AG08395 (cell line): ENCODE results near the gene COL5A1.

ENCODE experiments used
- DNase-seq: peaks from one replicate; pipeline ENCODE4 v3.0.0; 2012; ENCODE audit warnings: mixed read lengths, low spot score

The COL5A1 gene

DNA sequence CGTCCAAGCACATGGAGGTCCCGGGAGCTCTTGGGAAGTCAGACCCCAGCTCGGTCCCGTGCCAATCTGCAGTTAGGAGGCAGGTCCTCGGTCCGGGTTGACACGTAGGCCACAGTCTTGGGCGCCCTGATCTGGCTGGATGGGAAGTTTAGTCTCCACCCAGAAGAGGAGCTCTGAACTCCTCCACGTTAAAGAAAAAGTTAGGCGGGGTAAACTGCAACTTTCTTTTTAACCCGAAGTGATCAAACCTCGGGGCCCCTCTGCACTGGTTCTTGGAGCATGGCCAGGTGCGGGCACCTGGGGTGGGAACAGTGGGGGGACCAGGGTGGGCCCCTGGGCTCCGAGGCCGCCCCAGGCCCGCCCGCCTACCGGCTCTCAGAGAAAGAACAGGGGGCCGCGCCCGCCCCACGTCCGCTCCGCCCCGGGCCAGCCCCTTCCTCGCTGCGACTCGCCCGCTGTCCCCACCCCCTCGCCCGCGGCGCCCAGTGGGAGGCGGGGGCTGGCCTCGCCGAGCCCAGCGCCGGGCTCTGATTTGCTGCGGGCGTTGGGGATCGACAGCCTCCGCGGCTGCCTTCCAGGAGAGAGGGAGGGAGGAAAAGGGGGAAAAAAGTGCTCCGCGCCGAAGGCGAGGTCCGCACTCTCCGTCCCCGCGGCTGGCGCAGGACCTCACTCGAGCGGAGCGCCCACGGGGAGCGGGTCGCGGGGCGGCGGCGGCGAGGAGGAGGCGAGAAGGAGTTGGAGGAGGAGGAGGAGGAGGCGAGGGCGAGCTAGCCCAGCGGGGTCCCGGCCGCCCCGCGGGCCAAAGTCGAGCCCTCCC is at the start of gene COL5A1:
COL5A1 (plus strand) TSS at position 631 of the 817 bp plus-strand sequence. CDS start 385 bp downstream, outside the sequence.
- DNase-seq, result peak; percentile 94

GRCh38 chr9:134592018-134592818 is 49.4 kb upstream of the COL5A1 start:
- DNase-seq, result peak; percentile 94

GRCh38 chr9:134592819-134593200 is 48.8 kb upstream of the COL5A1 start:
- DNase-seq, result no peak

DNA sequence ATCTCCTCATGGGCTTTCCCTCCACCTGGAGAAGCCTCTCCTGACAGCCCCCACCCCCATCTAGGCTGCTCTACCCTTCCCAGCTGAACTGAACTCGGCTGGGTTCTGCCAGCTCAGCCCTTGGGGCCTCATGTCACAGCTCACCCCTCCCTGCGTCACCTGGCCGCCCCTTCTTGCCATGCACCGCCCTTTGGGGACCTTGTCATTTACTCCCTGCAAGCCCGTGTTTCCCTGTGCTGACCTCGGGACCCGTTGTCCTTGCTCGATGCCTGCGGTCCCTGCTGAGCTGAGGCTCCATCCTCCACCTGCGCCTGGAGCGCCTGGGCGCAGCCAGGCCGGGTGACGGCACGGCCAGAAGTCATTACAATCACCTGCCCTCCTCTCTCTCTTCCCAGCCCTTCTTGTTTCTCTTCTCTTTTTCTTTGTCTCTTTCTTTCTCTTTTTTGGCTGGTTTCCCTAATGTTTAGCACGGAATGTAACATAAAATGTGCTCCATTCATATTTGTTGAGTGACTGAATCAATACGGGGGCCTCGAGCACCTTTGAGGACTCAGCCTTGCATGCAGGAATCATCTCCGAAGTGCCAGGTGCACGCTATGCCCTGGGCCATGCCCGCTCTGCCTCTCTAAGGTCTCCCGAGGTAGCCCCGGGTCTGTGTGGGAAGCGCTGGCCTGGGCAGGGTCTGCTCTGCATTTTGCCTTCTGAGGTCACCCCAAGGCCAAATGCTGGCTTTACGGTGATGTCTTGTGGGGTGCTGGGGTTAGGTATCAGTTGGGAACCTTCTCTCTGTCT is 48.1 kb upstream of the COL5A1 start:
- no peak for DNase-seq

GRCh38 chr9:134594078-134594941 is 47.3 kb upstream of the COL5A1 start:
- DNase-seq, result no peak

DNA sequence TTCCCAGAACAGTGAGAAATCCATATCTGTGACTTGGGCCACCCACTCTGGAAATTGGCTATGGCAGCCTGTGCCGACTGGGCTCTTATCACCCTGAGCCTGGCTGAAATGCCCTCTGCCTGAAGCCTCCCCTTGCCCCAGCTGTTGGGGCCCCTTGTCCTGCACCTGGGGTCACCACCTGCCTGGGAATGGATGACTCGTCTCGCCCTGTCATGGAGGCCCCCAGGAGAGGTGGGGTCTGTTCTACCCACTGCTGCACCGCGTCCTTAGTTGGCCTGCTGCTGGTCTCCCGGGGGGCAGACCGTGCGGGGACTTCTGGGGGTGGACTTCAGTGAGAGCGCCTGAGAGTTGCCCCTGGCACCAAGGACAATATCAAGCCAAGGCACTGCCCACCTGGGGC is 46.6 kb upstream of the COL5A1 start:
- DNase-seq, result no peak

DNA sequence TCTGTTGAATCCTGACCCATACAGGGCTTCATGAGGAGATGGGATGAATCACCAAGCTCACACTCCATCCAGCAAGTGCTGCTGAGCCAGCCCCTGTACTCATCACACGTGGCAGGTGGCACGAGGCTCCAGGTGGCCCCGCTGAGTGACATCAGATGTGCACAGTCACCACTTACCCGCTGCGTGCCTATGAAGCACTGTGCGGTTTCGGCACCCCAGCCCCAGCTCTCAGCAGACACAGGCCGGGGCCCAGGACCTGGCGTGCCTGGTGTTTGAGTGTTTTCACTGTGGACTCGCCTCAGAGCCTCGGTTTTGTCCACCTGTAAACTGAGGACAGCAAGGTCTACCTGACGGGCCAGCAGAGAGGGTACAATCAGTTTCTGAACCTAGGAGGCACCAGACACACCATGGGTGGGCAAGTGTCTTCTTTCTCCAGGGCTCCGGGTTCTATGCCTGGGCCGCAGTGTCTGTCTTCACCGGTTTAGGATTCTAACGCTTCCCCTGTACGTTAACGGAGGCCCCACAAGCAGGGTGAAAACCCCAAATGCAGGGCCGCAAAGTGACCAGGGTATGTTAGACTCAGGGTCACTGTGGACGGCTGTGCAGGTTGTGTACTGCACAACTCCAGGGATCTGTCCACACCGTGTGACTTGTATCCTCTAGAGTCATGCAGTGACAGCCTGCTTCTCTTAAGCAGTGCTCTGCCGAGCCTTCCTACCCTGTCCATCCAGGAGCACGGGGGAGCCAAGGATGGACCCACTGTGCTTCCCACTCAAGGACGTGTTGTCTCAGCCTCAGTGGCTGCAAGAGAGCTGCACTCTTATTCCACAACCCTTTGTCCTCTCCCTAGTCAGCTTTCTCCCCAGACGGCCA is 44.3 kb upstream of the COL5A1 start:
- no peak for DNase-seq

DNA sequence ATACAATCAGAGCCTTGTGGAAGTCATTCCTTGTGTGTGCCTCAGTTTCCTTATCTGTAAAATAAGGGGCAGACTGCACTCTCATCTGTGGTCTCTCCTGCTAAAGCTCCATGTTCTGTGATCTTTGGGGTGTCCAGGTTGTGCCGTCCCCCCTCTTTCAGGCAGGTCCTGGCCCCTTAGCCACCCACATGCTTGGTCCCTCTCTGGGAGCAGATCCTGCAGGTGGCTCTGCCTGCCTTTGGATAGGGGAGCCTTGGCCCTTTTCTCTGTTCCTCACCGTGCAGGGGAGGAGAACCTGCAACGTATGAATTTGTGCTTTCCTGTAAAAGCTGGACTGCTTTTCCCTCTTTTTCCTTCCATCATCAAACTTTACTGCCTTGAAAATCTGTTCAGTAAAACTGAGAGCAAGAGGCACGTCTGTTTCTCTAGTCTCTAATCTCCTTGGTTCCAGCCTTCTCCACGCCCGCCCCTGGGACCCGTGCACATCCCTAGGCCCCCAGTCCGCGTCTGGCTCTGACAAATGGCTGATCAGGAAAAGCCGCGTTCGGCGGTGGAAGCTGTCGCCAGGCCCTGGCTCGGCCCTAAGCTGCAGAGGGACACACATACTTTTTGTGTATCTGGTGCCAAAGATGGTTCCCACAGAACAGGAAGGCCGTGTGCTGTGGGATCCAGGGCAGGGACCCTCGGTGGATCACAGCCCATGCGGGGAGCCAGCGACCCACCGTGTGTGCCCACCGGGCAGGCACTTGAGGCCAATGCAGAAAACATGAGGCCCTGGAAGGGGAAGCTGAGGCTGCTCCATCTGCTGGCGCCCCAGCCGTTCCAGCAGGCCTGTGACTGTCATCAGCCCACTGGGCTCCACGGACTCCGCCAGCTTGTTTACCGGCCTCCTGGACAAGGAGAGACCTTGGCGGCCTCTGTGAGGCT is 43.4 kb upstream of the COL5A1 start:
- no peak for DNase-seq

GRCh38 chr9:134598884-134599245 is 42.7 kb upstream of the COL5A1 start:
- no peak for DNase-seq

DNA sequence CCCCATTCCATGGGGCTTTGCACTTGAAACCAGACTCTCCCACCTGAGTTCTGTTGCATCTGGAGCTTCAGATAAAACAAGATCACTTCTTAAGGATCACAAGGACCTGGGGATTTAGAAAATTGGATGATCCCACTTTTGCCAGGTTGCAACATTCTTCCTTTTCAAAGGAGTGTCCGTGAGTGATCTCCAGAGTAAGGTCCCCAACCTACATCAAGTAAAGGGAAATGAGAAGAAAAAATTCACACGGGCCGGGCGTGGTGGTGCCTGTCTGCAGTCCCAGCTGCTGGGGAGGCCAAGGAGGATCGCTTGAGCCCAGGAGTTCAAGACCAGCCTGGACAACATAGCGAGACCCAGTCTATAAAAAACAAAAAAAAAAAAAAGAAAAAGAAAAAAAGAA is 41.2 kb upstream of the COL5A1 start:
- no peak for DNase-seq

DNA sequence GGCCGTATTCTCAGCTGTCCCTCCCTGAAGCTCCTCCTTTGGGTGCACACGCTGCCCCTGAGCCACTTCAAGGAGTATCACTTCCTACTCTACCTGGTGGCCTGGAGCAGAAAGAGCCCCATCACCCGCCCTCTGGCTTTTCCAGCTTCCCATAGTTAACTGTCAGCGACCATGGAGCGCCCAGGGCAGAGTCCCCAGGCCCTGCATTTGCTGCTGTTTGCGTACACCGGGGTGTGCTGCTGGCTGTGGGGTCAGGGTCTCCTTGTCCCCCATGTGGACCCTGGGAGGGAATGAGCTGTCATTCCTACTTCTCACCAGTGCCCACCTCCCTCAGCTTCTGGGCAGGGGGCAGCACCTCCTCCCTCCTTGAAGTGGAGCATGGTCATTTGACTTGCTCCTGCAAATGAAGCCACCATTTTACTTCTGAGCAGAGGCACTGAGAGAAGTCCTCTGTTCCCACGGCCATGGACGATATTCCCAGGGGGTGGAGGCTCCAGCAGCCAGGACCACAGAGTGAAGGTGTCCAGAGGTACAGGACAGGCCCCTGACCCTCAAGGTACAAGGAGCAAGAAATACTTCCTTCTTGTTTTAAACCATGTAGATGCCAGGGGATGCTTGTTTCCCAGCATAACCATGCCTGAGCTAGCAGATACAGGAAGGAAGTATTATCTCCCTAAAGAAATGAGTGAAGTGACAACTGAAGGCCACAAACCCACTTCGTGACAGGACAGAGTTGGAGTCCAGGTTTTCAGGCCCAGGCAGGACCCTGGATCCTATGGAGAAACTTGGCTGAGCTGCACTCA is 40.6 kb upstream of the COL5A1 start:
- no peak for DNase-seq

GRCh38 chr9:134601764-134602163 is 39.8 kb upstream of the COL5A1 start:
- no peak for DNase-seq

DNA sequence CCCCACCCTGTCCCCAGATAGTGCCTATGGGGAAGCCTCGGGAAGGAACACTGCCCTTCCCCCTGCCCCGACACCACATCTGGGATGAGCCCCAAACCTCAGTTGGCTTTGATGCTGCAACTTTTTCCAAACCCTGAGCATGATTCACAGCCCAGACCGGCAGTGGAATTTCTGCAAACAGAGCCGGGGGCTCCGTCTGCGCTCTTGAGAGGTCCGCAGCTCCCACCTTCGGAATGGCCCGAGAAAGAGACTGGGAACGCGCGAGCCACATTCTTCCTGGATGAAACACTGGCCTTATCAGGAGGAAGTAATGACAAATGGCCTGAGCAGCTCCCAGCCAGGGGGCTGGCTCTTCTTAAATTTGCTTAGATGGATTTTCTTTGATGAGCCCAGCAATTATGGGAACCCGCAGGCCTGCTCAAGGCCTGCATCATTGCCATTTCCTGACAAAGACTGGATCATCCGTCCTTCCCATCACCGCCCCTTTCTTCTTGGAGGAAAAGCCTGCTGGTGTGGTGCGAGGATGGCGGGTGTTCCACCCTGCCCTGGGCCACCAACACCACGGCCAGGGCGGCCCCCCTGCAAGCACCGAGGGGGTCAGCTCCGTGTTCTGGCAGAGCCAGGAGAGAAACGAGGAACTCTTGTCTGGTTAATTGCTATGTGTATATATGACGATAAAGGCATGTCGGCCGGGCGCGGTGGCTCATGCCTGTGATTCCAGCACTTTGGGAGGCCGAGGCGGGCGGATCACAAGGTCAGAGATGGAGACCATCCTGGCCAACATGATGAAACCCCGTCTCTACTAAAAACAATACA is 38.8 kb upstream of the COL5A1 start:
- peak; percentile 93 for DNase-seq

GRCh38 chr9:134604834-134605233 is 36.8 kb upstream of the COL5A1 start:
- DNase-seq, result no peak

DNA sequence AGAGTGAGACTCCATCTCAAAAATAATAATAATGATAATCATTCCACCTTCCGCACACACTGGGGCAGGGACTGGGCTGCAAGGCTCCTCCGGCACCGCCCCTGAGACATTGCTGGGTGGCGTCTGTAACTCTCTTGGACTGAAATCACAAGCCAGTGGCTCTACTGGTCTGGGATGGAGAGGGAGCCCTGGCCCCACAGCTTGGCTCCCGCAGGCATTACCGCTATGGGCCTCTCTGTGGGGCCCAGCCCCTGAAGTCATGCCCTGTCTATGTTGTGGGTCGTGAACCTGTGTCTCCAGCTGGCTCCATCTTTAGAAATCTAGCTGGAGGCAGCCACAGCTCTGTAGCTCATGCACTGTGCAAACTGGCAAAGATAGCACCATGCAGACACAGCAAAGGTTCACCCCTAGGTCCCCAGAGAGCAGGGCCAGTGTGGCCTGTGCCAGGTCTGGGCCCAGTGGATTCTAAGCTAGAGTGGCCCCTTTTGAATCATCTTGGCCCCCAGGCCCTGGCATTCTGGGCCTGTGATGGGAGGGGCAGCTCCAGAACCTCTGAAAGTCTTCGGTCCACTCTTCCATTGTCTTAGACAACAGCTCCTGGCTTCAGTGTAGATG is 36.1 kb upstream of the COL5A1 start:
- no peak for DNase-seq

- no peak for DNase-seq
Measured at GRCh38 chr9:134605966-134606357, 35.6 kb upstream of the COL5A1 start.
